GM19372 (cell line): ENCODE data around the gene ZBTB33.

Experiments
- ATAC-seq: cut with Tn5 transposase; IDR thresholded peaks from one replicate; pipeline ENCODE4 v1.9.1; 2021; ENCODE audit warnings: mild to moderate bottlenecking, low read depth, moderate library complexity; ENCODE audit not compliant: unreplicated experiment

The ZBTB33 gene

DNA sequence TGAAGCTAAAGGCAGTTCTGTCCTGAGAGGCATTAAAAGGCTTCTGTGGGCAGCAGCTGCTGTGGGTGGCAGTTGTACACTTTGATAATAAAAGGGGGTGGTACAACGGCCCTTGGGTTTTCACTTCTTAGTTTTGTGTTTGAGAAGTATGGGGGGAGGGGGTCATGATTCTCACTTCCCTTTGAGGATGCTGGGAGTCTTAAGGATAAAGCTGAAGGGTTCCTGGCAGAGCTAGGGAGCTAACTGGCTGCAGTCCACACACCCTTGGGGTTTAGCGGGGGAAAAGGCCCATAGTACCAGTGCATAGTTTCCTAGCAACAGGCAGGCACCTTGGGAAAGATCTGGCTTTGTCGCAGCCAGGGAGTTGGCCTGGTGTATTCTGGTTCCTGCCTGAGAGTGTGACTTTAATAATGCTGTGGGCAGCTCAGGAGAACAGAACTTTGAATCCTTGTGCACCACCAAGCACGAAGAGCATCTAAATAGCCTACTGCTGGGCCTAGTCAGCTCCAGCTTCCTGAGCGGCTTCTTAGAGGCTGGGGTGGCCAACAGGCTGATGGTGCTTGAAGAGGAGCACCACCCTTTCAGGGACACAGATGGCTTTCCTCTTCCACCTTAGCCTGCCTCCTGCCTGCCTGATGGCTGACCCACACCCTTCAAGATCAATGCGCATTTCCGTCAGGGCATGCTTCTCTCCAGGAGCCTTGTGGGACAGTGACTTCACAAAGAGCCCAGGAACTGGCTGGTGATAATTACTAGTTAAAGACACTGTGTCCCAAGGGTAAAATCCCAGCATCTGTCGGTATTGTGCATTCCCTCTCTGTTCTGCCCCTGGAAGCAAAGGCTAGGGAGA lies 12.5 kb downstream of the ZBTB33 start:
- no peak for ATAC-seq

DNA sequence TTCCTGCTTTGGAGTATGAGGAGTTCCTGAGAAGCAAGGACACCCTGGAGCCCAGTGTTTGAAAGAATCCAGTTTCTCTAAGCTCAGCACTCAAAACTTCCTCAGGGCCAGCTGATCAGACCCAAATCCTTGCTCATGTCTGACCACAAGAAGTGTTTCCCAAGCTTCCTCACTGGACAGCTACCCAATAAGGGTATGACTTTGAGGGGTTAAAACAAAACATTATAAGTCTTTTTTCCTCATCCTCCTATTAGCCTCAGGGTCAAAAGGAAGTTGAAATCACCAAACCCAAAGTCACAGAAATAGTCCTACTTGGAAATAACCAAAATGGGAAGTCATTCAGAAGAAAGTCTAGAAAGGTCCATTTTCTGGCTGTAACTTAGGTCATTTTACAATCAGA lies 13.7 kb downstream of the ZBTB33 start:
- no peak for ATAC-seq

DNA sequence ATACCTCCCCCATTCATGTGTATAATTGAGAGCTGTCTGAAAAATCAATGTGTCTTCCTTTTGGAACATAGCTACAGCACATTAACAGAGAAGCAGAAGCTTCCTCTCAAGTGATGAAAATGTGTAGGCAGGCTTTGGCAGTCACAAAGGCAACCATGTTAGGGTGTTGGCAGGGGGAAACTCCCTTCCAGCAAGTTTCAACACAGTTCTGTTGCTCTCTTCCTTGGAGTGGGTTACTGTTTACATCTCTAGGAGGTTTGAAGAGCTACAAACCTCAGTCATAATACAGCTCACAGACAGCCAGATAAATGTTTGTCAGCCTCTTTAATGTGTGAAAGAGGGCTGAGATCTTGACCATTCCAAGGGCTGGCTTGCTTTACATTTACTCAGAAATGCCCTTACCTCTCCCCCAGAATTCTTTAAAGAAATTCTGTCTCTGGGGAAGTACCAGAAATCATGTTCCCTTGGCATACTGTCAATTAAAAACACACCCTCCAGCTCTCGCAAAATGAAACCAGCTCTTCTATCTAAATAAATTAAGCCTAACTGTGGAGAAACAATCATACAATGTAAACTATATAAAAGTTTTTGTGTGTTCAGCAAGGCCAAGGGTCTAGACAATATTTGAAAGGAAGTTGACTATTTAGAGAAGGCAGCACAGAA lies 18.9 kb downstream of the ZBTB33 start:
- ATAC-seq, result no peak

DNA sequence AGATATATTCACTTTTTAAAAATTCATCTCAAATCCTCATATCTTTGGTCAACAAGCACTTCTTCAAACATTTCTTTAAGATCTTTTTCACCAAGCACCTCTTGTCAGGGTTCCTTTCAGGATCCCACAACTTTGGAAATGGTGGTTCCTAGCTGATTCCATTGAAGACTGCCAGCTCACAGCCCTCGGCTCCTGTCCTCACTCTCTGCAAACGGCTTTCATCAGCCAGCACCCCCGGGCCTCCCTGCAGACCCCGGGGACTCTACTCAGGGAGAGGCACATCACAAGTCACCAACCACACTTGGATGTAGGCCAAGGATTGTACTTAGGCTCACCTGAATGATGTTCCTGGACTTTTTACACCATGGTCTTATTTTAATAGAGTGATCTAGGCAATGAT lies 20.0 kb downstream of the ZBTB33 start:
- no peak for ATAC-seq

DNA sequence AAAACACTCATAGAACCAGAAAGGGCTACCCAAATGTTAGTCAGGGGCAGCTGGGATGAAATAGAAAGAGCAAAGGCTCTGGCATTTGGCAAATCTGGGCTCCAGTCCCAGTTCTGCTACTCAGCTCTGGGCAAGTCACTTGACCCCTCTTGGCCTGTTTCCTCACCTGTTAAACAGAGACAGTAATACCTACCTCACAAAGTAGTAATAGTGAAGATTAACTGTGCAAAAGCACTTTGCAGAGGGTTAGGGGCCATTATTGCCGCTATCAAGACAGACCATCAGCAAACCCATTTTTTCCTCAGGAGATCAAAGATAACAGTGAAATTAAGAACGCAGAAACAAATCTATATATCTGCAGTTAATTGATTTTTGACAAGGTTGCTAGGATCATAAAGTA lies 20.6 kb downstream of the ZBTB33 start:
- ATAC-seq, result no peak

DNA sequence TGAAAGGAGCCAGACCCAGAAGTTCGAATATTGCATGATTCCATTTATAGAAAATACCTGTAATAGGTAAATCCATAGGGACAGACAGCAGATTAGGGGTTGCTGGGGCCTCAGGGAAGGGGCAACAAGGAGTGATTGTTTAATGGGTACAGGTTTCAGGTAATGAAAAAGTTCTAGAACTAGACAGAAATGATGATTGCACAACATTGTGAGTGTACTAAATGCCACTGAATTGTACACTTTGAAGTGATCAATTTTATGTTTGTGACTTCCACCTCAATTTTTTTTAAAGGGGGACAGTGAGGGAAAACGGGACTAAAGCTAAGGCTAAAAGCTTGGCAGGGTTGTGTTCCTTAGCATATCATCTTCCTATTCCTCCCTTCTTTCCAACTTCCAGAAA lies 23.5 kb downstream of the ZBTB33 start:
- no peak for ATAC-seq

DNA sequence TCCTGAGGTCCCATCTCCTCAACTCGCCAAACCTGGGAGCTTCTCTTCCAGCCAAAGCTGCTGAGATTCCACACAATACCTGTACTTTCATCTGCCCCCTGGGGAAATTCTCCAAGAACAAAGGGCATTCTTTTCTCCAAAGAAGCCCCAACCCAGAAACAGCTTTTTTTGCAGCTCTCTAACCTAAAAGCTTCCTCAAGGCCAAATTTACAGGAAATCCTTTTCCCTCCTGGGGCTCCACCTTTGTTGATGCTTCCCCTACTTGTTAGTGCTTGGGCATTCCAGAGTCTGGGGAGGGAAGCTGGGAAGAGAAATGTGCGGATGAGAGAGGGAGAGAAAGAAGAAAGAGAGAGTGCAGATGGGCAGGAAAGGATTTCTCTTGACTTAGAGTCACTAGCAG lies 24.3 kb downstream of the ZBTB33 start:
- ATAC-seq, result no peak

DNA sequence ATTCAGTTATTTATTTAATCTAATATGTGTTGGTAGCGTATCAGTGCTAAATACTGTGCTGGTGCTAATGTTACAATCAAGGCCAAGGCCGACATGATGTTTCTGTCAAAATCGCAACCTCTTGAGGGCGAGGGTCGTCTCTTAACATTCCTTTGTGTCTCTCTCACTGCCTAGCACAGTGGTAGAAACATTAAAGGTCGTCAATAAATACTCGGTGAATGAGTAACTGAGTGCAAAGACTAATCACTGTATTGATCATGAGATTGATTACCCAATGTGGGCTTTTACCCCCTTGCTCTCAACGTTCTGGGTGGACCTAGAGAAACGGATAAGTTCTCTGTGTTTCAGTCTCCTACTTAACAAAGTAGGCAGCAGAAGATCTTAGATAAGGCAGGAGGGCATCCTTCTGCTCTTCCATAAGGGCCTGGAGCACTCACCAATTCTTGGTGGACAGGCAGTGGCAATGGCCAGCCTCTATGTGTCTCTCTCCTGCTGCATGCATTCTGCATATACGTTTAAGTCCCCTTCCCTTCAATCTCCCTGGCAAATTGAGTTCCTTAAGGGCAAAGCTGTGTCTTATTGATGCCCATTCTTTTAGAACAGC lies 30.5 kb downstream of the ZBTB33 start:
- ATAC-seq, result no peak

DNA sequence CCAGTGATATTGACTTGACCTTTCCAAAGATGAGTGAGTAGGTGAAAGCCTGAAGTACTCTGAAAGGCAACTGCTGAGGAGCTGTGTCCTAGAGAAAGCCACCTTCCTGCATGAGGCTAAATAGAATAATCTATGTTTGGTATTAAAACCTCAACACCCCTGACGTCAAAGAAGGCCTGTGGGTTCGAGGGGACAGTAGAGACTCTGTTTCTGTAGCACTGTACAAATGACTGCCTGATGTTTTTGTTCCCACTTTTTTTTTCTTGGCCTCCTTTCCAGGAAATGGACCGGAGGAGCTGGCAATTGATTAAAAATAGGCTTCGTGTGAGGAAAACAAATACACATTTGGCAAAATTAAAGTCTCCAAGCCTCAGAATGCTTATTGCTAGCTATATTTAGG lies 31.1 kb downstream of the ZBTB33 start:
- no peak for ATAC-seq

DNA sequence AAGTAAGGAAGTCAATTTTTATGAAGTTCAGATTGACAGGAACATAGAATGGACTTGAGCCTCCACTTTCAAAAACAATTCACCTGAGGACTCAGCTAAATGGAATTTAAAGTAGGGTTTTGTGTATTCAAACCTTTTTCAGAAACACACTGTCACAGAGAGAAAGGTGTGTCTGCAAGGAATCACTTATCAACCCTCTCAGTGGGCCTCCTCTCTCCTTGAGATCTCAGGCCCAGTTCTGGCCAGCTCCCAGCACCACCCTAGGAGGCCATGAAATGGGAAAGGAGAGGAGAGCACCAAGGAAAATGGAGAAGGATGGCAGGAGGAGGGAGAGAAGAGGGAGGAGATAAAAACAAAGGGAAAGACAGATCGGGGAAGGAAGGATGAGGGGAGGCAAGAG lies 32.1 kb downstream of the ZBTB33 start:
- ATAC-seq, result no peak

DNA sequence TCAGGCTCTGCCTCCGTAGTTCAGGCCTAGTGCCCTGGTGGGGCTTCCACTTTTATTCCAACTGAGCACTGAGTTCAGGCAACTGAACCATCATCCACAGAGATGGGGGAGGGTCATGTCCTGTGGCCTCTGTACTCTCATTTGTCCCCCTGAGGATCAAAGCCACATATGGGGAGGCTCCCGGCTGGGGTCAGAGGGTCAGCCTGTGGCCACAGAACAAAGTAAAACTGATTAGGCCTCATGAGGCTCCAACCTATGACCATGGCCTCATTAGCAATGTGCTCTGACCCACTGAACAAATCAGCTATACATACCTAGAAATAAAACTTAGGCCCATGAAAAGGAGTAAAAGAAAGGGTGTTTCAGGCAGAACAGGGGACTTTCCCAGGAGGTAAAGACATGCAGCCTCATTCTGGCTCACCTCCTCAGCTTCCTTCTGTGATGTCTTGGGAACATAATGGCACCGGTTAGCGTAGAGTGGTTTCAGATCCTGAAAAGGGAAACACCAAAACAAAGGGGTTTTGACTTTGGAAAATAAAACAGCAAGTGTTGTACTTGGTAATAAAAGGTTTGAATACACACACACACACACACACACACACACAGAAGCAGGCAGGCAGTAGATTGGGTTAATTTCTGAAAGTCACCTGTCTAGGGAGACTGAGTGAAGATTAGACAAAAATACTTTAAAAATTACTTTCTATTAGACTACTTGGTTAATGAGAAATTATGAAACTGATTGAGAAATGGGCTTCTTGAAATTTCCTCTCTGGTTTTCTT lies 36.3 kb downstream of the ZBTB33 start:
- ATAC-seq, result peak; percentile 47

DNA sequence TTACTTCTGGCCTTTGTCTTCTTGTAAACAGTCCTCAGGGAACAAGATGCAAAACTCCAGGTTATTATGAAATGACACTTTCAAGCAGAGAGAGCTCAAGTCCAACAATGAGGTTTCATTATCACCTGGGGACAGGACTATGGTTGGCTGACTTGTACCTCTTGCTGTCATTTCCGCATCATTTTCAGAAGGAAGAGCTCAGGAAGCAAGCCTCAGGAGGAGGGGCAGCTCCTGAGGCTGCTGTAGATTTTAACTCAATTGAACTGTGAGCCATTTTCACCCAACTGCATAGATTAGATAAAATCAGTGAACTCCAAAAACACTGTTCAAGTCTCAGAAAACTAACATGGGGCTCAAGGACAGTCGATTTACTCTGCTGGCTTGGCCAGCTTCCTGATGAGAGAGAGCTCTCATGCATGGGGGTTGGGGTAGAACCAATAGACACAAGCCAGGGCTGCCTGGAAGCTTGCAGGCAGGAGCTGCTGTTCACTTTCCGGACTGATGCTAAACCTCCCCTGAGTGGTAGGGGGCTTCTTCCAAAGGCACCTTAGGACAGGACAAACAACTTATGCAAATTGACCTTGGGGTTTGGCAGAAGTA lies 37.0 kb downstream of the ZBTB33 start:
- ATAC-seq, result peak; percentile 61

DNA sequence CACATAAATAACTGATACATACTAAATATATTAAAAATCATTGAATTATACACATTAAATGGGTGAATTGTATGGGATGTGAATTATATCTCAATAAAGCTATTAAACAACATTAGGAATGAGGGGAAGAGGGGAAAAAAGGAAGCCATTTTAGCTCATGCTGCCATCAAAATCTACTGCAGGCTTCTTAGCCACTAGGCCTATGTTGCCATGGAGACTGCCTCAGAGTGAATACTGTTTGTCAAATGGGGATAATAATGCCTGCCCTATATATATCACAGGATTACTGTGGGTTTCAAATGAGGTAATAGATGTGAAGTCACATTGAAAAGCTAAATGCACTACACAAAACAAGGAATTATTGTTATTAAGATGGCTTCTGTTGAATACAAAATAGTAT lies 39.5 kb downstream of the ZBTB33 start:
- ATAC-seq, result no peak

DNA sequence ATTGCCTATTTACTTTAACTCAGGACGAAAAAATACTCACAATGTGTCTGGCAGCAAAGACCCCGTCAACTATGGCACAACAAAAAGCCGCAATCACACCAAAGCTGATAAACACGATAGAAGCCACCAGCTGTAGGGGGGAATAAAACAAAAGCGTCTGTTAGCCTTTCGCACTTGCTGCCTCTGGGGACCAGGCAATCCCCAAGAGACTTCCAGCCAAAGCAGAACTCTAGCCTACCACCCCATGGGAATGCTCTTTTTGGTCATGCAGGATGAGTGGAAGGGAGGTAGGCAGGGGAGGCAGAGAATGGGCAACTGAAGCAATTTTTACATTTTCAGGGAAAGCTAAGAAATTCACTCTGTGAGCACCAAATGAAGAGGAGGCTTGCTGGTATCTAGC lies 40.6 kb downstream of the ZBTB33 start:
- no peak for ATAC-seq

DNA sequence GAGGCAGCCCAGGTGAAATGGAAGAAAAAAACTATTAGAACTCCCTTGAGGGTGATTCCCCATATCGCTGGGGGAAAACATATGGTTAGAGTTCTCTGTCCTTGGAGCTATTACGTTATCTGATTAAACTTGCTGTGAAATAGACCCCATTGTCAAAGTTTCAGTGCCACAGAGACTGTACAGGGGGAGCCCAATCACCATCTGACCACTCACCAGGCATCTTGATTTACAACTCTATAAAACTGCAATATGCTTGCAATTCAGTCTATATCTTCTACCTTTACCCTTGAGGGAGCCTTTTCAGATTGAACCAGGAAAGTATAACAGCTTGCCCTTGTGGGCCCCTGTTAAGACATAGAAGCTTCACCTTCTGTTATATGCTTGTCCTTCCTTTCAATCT lies 42.4 kb downstream of the ZBTB33 start:
- no peak for ATAC-seq

DNA sequence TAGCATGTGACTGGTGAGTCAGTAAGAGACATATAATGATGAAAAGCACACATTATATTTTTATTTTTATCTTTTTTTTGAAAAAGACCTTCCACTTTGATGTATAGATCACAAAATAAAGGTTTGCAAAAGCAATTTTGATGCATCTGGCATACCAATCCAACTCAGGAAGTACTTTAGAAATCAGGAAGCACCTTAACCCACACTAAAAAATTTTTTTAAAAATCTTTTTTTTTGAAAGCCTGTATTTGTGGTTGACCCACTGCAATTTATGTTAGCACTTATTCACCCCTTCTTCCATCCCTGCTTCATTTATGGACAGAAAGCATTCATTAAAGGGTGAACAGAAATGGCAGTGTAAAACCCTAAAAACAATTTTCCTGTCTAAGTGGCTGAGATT lies 44.0 kb downstream of the ZBTB33 start:
- ATAC-seq, result no peak

DNA sequence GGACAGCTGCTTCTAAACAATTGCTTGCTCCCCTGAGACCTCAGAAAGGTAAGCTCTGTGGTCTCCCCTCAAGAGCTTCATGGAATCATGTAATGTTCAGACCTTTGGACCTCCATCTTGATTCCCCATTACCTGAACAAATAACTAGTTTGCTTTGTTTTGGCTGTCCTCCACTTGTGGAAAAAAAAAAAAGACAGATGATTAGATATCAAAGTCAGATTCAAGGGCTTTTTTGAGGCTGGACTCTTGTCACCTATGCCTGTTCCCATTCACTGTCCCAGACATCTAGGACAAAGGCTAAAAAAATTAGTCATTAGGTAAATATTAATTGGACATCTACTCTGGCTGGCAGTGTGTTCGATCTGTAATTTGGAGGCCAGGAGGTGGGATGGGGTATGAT lies 47.3 kb downstream of the ZBTB33 start:
- no peak for ATAC-seq

DNA sequence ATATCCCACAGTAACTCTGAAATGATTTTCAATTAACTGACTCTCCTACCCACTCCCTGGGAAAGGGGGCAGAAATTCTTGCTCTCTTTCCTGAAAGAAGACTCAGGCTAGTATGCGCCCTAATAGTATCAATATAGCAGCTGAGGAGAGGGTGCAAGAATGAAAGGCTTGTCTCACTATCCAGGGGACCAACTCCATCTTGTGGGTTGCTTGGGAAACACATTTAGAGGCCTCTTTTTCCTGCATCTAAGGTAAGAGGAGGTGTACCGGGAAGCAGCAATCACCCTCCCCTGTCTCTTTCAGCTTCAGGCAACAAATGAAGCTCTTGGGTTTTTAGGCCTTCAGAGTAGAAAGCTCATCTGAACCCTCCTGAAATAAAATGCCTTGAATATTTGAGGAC lies 49.3 kb downstream of the ZBTB33 start:
- no peak for ATAC-seq

DNA sequence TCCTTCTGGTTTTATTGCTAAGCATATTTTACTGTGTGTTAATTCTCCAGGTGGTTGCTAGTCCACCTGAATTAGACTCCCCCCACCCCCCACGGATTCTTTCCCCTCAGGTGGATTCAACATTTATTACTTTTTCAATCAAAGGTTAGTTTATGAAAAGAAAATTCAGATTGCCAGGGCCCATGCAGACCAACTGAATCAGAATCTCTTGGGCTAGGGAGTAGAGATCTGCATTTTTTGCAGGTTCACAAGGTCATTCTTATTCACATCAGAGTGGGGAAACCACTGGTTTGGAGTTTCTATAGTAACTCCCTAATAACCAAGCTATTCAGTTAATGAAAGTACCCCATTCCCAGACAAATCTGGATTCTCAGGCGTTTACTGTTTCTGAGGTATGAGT lies 50.9 kb downstream of the ZBTB33 start:
- ATAC-seq, result no peak

DNA sequence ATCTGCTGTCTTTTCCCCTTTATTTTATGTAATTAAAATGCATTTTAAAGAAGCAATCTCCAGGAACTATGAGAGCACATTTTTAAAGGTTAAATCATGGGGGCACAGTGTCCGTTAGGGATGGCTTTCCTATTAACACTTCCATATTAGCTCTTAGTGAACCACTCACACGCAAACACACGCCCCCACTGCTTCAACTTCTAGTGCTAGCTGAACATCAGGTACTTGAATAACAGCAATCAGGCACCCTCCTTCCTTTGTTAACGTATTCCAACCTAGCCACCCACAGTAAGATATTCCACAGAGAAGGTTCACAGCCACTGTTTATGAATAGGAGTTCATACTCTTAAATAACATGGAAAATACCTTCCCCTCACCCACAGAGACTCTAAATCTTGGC lies 51.3 kb downstream of the ZBTB33 start:
- no peak for ATAC-seq

DNA sequence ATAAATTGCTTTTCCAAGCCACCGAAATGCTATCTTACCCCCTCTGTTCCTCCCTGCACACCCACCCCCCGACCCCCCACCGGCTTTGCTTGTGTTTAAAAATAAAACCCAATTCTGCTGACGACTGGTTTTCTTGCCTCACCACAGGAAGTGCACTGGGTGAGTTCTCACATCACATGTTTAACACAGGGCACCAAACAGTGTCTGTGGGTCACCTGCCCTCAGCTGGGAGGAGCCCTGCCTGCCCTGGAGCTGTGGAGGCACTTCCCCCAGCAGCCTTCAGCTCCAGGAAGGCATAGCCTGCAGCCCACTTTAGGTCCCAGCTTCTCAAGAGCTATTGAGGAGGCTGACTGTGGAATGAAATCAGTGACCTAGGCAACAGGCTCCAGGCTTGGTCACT lies 51.8 kb downstream of the ZBTB33 start:
- peak; percentile 87 for ATAC-seq
